HG02759 (cell line): ENCODE measurements around the gene SH2D4B.
A peak's percentile ranks its signal among the peaks of the same experiment; 100 is the strongest.

Experiments used
- ATAC-seq: cut with Tn5 transposase; IDR thresholded peaks from one replicate; pipeline ENCODE4 v1.9.1; 2021; ENCODE audit warnings: mild to moderate bottlenecking, moderate library complexity; ENCODE audit not compliant: unreplicated experiment

SH2D4B gene

GRCh38 chr10:80537736-80538480, at the start of gene SH2D4B:
Gene SH2D4B, plus strand, starts transcription at chr10:80537902. Its CDS starts 430 bp downstream, at chr10:80538332.
- no peak for ATAC-seq

GRCh38 chr10:80488539-80489066, 49.1 kb upstream of the SH2D4B start:
- no peak for ATAC-seq

DNA sequence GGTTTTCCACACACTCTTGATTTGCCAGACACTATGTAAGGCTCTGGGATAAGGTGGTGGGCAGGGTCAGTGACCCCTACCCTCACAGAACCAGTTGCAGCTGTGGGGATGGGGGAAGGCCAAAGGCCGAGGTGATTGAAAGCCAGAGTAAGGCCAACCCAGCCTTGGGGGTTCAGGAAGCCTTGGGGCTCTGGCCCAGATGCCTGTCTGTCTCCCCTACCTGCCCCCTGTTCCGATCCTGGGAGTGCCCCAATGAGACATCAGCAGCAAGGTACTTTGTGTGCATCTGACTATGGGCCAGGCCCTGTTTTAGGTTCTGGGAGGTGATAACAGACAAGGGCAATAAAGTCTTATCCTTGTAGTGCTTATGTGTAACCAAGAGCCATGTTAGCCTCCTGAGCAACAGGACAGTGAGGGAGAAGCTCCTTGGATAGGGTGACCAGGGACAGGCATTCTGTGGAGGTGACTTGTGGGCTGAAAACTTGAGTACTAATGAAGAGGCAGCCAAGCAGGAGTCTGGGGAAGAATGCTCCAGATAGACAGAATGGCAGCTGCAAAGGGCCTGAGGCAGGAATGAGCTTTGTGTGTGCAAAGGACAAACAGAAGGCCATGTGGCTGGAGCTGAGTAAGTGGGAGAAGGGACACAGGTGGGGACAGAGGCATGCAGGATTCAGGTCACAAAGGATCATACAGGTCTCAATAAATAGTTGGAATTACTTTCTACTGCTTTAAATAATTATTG, 48.2 kb upstream of the SH2D4B start:
- no peak for ATAC-seq

DNA sequence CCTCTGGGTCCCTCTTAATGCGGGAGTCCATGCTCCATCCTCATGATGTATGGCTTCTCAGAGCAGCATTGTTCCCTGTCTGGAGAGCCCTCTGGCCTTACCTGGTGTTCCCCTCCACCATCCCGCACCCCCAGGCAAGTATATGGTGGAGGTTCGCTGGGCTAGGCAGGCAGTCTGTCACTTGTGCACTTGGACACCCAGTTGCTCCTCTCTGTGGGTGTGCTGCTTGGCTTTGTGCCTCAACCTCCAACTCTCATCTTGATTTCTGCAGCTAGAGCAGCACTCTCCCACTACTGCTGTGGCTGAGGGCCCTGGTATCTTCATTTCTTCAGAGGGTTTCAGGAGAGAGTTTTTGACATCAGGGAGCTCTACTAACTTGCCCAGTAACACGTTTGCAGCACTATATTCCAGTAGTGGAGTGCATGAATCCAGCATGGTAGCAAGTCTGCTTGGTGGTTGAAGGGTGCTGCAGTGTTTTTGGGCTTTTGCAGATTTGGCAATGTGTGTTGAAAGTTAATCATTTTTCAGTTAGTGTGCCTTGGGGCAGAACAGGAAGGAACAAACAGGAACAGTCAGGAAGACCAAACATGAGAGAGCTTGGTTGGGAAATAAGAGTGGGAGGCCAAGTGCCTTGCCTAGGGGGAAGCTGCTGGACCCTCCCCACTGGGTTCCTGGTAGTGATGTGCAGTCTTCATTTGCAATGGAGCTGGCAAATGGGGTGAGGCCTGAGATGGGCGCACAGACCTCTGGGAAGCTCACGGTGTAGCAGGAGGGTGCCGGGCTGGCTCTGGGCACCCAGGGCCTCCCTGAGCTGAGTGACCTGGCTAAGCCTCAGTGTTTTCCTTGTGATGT, 46.2 kb upstream of the SH2D4B start:
- no peak for ATAC-seq

GRCh38 chr10:80492848-80493521, 44.7 kb upstream of the SH2D4B start:
- ATAC-seq, result peak; percentile 34

DNA sequence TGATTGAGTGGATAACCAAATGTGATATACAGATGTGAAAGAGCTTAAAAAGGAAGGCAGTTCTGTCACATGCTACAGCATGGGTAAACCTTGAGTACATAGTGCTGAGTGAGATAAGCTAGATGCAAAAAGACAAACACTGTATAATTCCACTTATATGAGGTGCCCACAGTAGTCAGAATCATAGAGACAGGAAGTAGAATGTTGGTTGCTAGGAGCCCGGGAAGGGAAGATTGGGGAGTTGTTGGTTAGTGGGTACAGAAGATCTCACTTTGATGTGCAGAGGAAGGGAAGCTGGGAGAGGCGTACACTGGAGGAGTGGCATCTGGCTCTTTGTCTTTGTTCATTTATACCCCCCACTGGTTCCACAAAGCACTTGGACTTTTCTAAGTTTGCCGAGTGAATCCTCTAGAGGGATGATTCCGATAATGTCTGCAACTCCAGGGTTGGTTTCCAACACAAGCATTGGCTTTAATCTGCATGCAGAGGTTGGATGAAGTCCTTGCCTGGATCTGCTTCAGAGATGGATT, 44.1 kb upstream of the SH2D4B start:
- peak; percentile 63 for ATAC-seq

DNA sequence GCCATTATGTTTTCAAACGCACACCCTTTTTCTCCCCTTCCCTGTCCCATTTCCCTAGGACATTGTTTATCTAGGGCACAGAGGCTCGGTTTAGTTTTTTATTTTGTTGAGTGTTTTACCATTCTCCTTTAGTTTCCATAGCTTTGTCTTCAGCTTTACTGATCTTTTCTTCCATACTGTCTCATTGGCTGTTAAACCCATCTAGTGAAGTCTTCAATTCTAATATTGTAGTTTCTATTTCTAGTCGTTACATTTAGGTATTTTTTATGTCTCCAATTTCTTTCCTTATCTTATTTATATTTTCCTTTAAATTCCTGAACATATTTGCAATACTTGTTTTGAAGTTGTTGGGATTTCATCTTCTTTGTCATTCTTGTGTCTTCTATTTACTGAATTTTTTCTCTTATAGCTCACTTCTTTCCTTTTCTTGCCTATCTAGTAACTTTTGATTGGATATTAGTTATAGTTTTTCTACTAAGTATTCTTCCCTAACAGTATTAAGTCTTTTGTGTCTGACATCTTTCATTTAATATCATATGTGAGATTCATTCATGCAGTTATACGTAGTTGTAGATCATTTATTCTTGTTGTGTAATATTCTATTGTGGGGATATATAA, 41.0 kb upstream of the SH2D4B start:
- ATAC-seq, result no peak

DNA sequence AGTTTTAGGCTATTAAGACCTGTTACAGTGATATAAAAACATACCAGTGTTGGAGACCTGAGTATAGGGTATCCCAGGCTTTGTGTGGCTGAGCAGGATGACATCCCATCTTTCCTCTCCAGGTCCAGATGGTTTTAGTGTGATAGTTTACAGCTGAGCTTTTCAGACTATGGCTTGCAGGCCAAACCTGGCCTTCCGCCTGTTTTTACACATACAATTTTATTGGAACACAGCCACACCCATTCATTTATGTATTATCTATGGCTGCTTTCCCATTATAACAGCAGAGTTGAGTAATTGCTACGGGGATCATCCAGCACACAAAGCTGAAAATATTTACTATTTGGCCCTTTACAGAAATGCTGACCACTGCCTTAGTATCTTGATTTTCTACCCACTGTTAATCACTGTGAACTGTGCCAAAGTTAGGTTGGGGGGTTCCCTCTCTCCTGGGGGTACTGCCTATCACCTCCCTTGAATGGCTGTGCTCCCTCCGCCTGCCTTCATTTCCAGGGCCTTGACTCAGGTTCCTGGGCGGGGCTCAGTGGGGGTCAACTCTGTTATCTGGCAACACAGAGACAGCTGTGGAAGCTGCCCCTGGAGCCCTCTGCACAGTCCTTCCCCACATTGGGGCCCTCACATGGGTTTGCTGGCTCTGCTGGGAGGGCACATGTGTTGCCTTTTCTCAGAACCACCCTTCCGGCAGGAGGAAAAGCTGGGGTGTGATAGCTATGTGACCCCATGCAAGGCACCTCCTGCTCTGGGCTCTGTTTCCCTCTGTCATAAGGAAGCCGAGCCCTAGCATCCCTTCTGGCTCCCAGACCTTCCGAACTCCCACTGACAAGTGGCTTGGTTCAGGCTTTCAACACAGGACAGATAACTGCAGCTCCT, 40.3 kb upstream of the SH2D4B start:
- ATAC-seq, result no peak

- no peak for ATAC-seq
Observed at GRCh38 chr10:80498078-80498832, 39.4 kb upstream of the SH2D4B start.

GRCh38 chr10:80498833-80499741, 38.6 kb upstream of the SH2D4B start:
- ATAC-seq, result peak; percentile 37

- peak; percentile 76 for ATAC-seq
Observed at GRCh38 chr10:80500572-80501380, 36.9 kb upstream of the SH2D4B start.

DNA sequence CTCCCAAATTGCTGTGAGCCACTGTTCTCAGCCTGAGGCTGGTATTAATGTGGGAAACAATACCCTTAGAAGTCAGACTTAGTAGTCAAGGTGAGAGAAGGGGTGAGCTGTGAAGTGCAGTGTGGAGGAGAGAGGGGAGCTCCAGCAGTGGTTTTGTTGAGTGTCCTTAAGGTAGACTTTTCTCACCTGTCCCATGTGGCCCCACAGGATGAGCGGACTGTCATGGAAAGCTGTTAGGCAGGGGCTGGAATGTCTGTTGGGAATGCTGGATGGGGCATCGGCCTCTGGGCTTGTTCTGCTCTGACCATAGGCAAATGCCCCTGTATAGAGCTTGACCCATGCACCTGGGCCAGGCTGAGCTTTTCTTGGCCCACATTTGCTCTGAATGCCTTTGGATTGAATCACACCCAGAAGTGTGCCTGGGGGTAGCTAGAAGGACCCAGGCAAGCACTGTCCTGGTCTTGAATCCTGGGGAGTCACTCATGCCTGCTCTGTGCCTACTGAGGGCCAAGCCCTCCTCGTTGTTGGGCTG, 36.3 kb upstream of the SH2D4B start:
- no peak for ATAC-seq

GRCh38 chr10:80501913-80502521, 35.7 kb upstream of the SH2D4B start:
- ATAC-seq, result no peak

- ATAC-seq, result no peak
Observed at GRCh38 chr10:80502621-80503583, 34.8 kb upstream of the SH2D4B start.
